Activated T-helper 2 cell treated with anti-CD3 and anti-CD28 coated beads, Interferon-gamma antibody, Interleukin-2, Interleukin-4, amounts not matched to agents 10 μg/mL and 5 μg/mL and 100 μg/mL, durations not matched to agents 14 hours and 24 hours and 36 hours (primary cell): Measurements from ENCODE around the gene CCDC3. TPM values are rescaled to one million over a fixed set of nuclear protein-coding genes. Genes with fewer than 3 reads are reported as not detected.
"Not testable (repeated sequence)": the region's sequence is repeated elsewhere in the genome, so short reads cannot be mapped to it uniquely, and the experiment has no call there.

Experiments used
- DNase-seq: peaks from one replicate; pipeline ENCODE4 v3.0.0; 2021; ENCODE audit warnings: low spot score
- H3K27ac Mint-ChIP-seq: one replicate; pipeline ENCODE4 v1.8.0; 2021; ENCODE audit warnings: mixed read lengths
- H3K27me3 Mint-ChIP-seq: one replicate; pipeline ENCODE4 v1.8.0; 2021; ENCODE audit warnings: low read depth, mixed read lengths
- H3K36me3 Mint-ChIP-seq: one replicate; pipeline ENCODE4 v1.8.0; 2021; ENCODE audit warnings: low read depth, mixed read lengths
- H3K4me1 Mint-ChIP-seq: one replicate; pipeline ENCODE4 v1.8.0; 2021; ENCODE audit warnings: low read depth, mixed read lengths
- H3K4me3 Mint-ChIP-seq: one replicate; pipeline ENCODE4 v1.8.0; 2021; ENCODE audit warnings: low read depth, mild to moderate bottlenecking, moderate library complexity, mixed read lengths
- H3K9me3 Mint-ChIP-seq: one replicate; pipeline ENCODE4 v1.8.0; 2021; ENCODE audit warnings: mixed read lengths
- intact Hi-C: fragments of 100-400 bp; cut with micrococcal nuclease; formaldehyde crosslinking; loops from one replicate; pipeline ENCODE4 v1.15.1; 2023
- total RNA-seq: library from RNA; stranded (reverse); gene quantifications from 2 replicates; pipeline ENCODE4 v1.2.3, GENCODE V29; 2022

Gene CCDC3
- total RNA-seq, result 0.09 and 0.11 TPM in 2 replicates

- Mint-ChIP-seq H3K36me3 (no peaks in the 10 kb centered on the region), H3K4me1 (peaks cover 2% of the 10 kb centered on the region), H3K27me3 (peaks cover 37% of the 10 kb centered on the region), H3K4me3 (peak within 1 kb of the TSS; percentile 44), H3K27ac (no peak within 1 kb of the TSS), H3K9me3 (no peaks in the 10 kb centered on the region)
- DNase-seq, result no peak
- intact Hi-C loops, result no loop called here
Measured at GRCh38 chr10:13001041-13001886, at the start of gene CCDC3. Gene CCDC3, minus strand, starts transcription at chr10:13001713. Its CDS starts 143 bp downstream, at chr10:13001570.

- DNase-seq, result no peak
- H3K36me3 Mint-ChIP-seq, result no peaks in the 10 kb centered on the region
- H3K27ac Mint-ChIP-seq, result no peak overlapping the region
- H3K9me3 Mint-ChIP-seq, result no peaks in the 10 kb centered on the region
- H3K4me3 Mint-ChIP-seq, result no peak overlapping the region
- H3K27me3 Mint-ChIP-seq, result peaks cover 4% of the 10 kb centered on the region
- no peaks in the 10 kb centered on the region for H3K4me1 Mint-ChIP-seq
- intact Hi-C loops, result no loop called here
Measured at GRCh38 chr10:13051126-13051694, 49.7 kb upstream of the CCDC3 start.

- no peak overlapping the region for H3K4me3 Mint-ChIP-seq
- H3K36me3 Mint-ChIP-seq, result no peaks in the 10 kb centered on the region
- intact Hi-C loops, result no loop called here
Measured at GRCh38 chr10:13049774-13050420, 48.4 kb upstream of the CCDC3 start.

GRCh38 chr10:13048762-13049161 lies 47.2 kb upstream of the CCDC3 start:
- Mint-ChIP-seq H3K36me3 (no peaks in the 10 kb centered on the region), H3K4me3 (no peak overlapping the region), H3K27ac (no peak overlapping the region), H3K9me3 (no peaks in the 10 kb centered on the region), H3K4me1 (no peaks in the 10 kb centered on the region), H3K27me3 (peaks cover 4% of the 10 kb centered on the region)
- DNase-seq, result no peak
- intact Hi-C loops, result no loop called here

More at GRCh38 chr10:13049774-13050420, 48.4 kb upstream of the CCDC3 start:
- Mint-ChIP-seq H3K4me1 (no peaks in the 10 kb centered on the region), H3K9me3 (no peaks in the 10 kb centered on the region), H3K27ac (no peak overlapping the region), H3K27me3 (peaks cover 4% of the 10 kb centered on the region)
- DNase-seq, result no peak

- DNase-seq, result no peak
- no peak overlapping the region for H3K27ac Mint-ChIP-seq
- intact Hi-C loops, result no loop called here
Measured at GRCh38 chr10:13047529-13048206, 46.2 kb upstream of the CCDC3 start.

GRCh38 chr10:13046851-13047528 lies 45.5 kb upstream of the CCDC3 start:
- intact Hi-C loops, result no loop called here
- Mint-ChIP-seq H3K36me3 (no peaks in the 10 kb centered on the region), H3K4me3 (no peak overlapping the region), H3K27ac (no peak overlapping the region), H3K4me1 (no peaks in the 10 kb centered on the region), H3K9me3 (no peaks in the 10 kb centered on the region), H3K27me3 (peaks cover 4% of the 10 kb centered on the region)
- DNase-seq, result no peak

More at GRCh38 chr10:13047529-13048206, 46.2 kb upstream of the CCDC3 start:
- Mint-ChIP-seq H3K36me3 (no peaks in the 10 kb centered on the region), H3K4me3 (no peak overlapping the region), H3K27me3 (peaks cover 4% of the 10 kb centered on the region), H3K4me1 (no peaks in the 10 kb centered on the region), H3K9me3 (no peaks in the 10 kb centered on the region)

- Mint-ChIP-seq H3K4me3 (no peak overlapping the region), H3K36me3 (no peaks in the 10 kb centered on the region), H3K4me1 (no peaks in the 10 kb centered on the region), H3K9me3 (no peaks in the 10 kb centered on the region), H3K27me3 (peaks cover 1% of the 10 kb centered on the region), H3K27ac (no peak overlapping the region)
- no peak for DNase-seq
- intact Hi-C loops, result no loop called here
Measured at GRCh38 chr10:13043520-13043919, 42.0 kb upstream of the CCDC3 start.

- intact Hi-C loops, result no loop called here
Measured at GRCh38 chr10:13039761-13040160, 38.2 kb upstream of the CCDC3 start.

GRCh38 chr10:13038391-13038790 lies 36.9 kb upstream of the CCDC3 start:
- H3K4me3 Mint-ChIP-seq, result no peak overlapping the region
- peaks cover 1% of the 10 kb centered on the region for H3K27me3 Mint-ChIP-seq
- no peak for DNase-seq
- no peak overlapping the region for H3K27ac Mint-ChIP-seq
- intact Hi-C loops, result no loop called here
- no peaks in the 10 kb centered on the region for H3K4me1 Mint-ChIP-seq
- H3K36me3 Mint-ChIP-seq, result no peaks in the 10 kb centered on the region
- no peaks in the 10 kb centered on the region for H3K9me3 Mint-ChIP-seq

More at GRCh38 chr10:13039761-13040160, 38.2 kb upstream of the CCDC3 start:
- no peaks in the 10 kb centered on the region for H3K9me3 Mint-ChIP-seq
- H3K4me1 Mint-ChIP-seq, result no peaks in the 10 kb centered on the region
- H3K27ac Mint-ChIP-seq, result no peak overlapping the region
- H3K36me3 Mint-ChIP-seq, result no peaks in the 10 kb centered on the region
- no peak for DNase-seq
- H3K4me3 Mint-ChIP-seq, result no peak overlapping the region
- peaks cover 1% of the 10 kb centered on the region for H3K27me3 Mint-ChIP-seq

GRCh38 chr10:13037832-13038231 lies 36.3 kb upstream of the CCDC3 start:
- Mint-ChIP-seq H3K27ac (no peak overlapping the region), H3K4me1 (no peaks in the 10 kb centered on the region), H3K27me3 (peaks cover 1% of the 10 kb centered on the region), H3K36me3 (no peaks in the 10 kb centered on the region), H3K9me3 (no peaks in the 10 kb centered on the region), H3K4me3 (no peak overlapping the region)
- no peak for DNase-seq
- intact Hi-C loops, result no loop called here

- Mint-ChIP-seq H3K27ac (no peak overlapping the region), H3K4me1 (no peaks in the 10 kb centered on the region), H3K27me3 (peaks cover 1% of the 10 kb centered on the region), H3K4me3 (no peak overlapping the region), H3K36me3 (no peaks in the 10 kb centered on the region), H3K9me3 (no peaks in the 10 kb centered on the region)
- DNase-seq, result no peak
- intact Hi-C loops, result no loop called here
Measured at GRCh38 chr10:13036841-13037240, 35.3 kb upstream of the CCDC3 start.

- H3K4me1 Mint-ChIP-seq, H3K9me3 Mint-ChIP-seq, H3K27me3 Mint-ChIP-seq, intact Hi-C loops, DNase-seq, H3K4me3 Mint-ChIP-seq, H3K27ac Mint-ChIP-seq, H3K36me3 Mint-ChIP-seq: not testable (repeated sequence)
Measured at GRCh38 chr10:13035731-13036130, 34.2 kb upstream of the CCDC3 start.
